Measurements from ENCODE around the gene PRKCA. TPM values are rescaled to one million over a fixed set of nuclear protein-coding genes. Genes with fewer than 3 reads are reported as not detected.

Gene PRKCA
- total RNA-seq, 4 donors from 2014 or later: 55.8 to 90.7 (median 66.7) TPM

- Histone ChIP-seq H3K27me3 (no peaks in the 10 kb centered on the region), H3K27ac (no peak overlapping the region), H3K9me3 (peaks cover 0 to 11% (median 0%) of the 10 kb centered on the region in 4 donors), H3K4me3 (no peak overlapping the region), H3K36me3 (no peaks in the 10 kb centered on the region), H3K4me1 (no peaks in the 10 kb centered on the region)
- TF ChIP-seq POLR2A (IDR thresholded peaks at IDR 0.05): no peak
- no peak for TF ChIP-seq EP300 (IDR thresholded peaks at IDR 0.05)
- TF ChIP-seq CTCF (IDR thresholded peaks at IDR 0.05): no peak
- DNase-seq (ENCODE audit: low spot score in 2 of 2): no peak
- WGBS, 2 donors: 50 to 57% methylated on average over 5 of the region's 5 CpGs
Observed at GRCh38 chr17:66814570-66814969, 512.2 kb downstream of the PRKCA start.

- Histone ChIP-seq H3K9me3 (peaks cover 0 to 11% (median 0%) of the 10 kb centered on the region in 4 donors), H3K27me3 (no peaks in the 10 kb centered on the region), H3K36me3 (no peaks in the 10 kb centered on the region), H3K4me3 (no peak overlapping the region), H3K27ac (no peak overlapping the region), H3K4me1 (no peaks in the 10 kb centered on the region)
- no peak for DNase-seq (ENCODE audit: low spot score in 2 of 2)
- 96 to 97% methylated on average over 1 of the region's 1 CpG for whole genome bisulfite sequencing, 2 donors
- TF ChIP-seq CTCF (IDR thresholded peaks at IDR 0.05) (no peak), POLR2A (IDR thresholded peaks at IDR 0.05) (no peak), EP300 (IDR thresholded peaks at IDR 0.05) (no peak)
Observed at GRCh38 chr17:66817750-66818149, 515.3 kb downstream of the PRKCA start.

GRCh38 chr17:66819466-66819865, 517.1 kb downstream of the PRKCA start:
- Histone ChIP-seq H3K27me3 (no peaks in the 10 kb centered on the region), H3K27ac (no peak overlapping the region), H3K36me3 (no peaks in the 10 kb centered on the region), H3K4me1 (no peaks in the 10 kb centered on the region), H3K9me3 (peaks cover 0 to 11% (median 0%) of the 10 kb centered on the region in 4 donors), H3K4me3 (no peak overlapping the region)
- DNase-seq (ENCODE audit: low spot score in 2 of 2): no peak
- whole genome bisulfite sequencing, 2 donors: 41 to 60% methylated on average over 6 of the region's 6 CpGs
- TF ChIP-seq POLR2A (IDR thresholded peaks at IDR 0.05) (no peak), EP300 (IDR thresholded peaks at IDR 0.05) (no peak), CTCF (IDR thresholded peaks at IDR 0.05) (no peak)

- TF ChIP-seq CTCF (IDR thresholded peaks at IDR 0.05) (no peak), POLR2A (IDR thresholded peaks at IDR 0.05) (no peak), EP300 (IDR thresholded peaks at IDR 0.05) (no peak)
- Histone ChIP-seq H3K9me3 (peaks cover 0 to 15% (median 0%) of the 10 kb centered on the region in 4 donors), H3K4me3 (no peak overlapping the region), H3K27ac (no peak overlapping the region), H3K27me3 (no peaks in the 10 kb centered on the region), H3K36me3 (no peaks in the 10 kb centered on the region), H3K4me1 (no peaks in the 10 kb centered on the region)
- 56 to 75% methylated on average over 8 of the region's 8 CpGs for WGBS, 2 donors
- DNase-seq (ENCODE audit: low spot score in 2 of 2): no peak
Observed at GRCh38 chr17:66822009-66822408, 519.6 kb downstream of the PRKCA start.

- H3K4me1 ChIP-seq: peaks cover 0 to 3% (median 0%) of the 10 kb centered on the region in 4 donors
- no peak for DNase-seq (ENCODE audit: low spot score in 2 of 2)
- TF ChIP-seq POLR2A (IDR thresholded peaks at IDR 0.05) (no peak), EP300 (IDR thresholded peaks at IDR 0.05) (no peak), CTCF (IDR thresholded peaks at IDR 0.05) (no peak)
- H3K36me3 ChIP-seq: no peaks in the 10 kb centered on the region
- H3K4me3 ChIP-seq: no peak overlapping the region
- H3K9me3 ChIP-seq: peaks cover 0 to 3% (median 0%) of the 10 kb centered on the region in 4 donors
- no peak overlapping the region for H3K27ac ChIP-seq
- 67 to 82% methylated on average over 6 of the region's 6 CpGs for WGBS, 2 donors
- H3K27me3 ChIP-seq: peaks cover 0 to 17% of the 10 kb centered on the region in 2 donors
Observed at GRCh38 chr17:66826856-66827255, 524.4 kb downstream of the PRKCA start.
